GM23338 (cell line): ENCODE data around the gene CHST11.

Source experiments
- CREB1 ChIP-seq: fragments of 250-450 bp; sonication (Bioruptor Pico); IDR thresholded peaks from 2 replicates; pipeline ENCODE4 v1.5.0; 2020; ENCODE audit warnings: low read depth, mild to moderate bottlenecking, moderate library complexity
- EZH2 ChIP-seq: fragments of 200-600 bp; sonication (generic); IDR thresholded peaks from one replicate; pipeline ENCODE4 v1.8.0; 2017; ENCODE audit warnings: antibody characterized with exemption, mild to moderate bottlenecking, low read depth; ENCODE audit not compliant: unreplicated experiment
- EZH2phosphoT487 ChIP-seq: fragments of 200-600 bp; sonication (generic); IDR thresholded peaks from one replicate; pipeline ENCODE4 v1.8.1; 2018; ENCODE audit warnings: antibody characterized with exemption; ENCODE audit not compliant: unreplicated experiment
- JUNB ChIP-seq: IDR thresholded peaks from one replicate; pipeline ENCODE4 v1.6.1; 2016; ENCODE audit warnings: antibody characterized with exemption; ENCODE audit not compliant: unreplicated experiment
- POLR2AphosphoS5 ChIP-seq: IDR thresholded peaks from 2 replicates; pipeline ENCODE4 v1.6.1; 2016; ENCODE audit warnings: antibody characterized with exemption, low read depth
- ZNF114 ChIP-seq: fragments of 250-450 bp; sonication (Bioruptor Pico); IDR thresholded peaks from 2 replicates; pipeline ENCODE4 v1.5.0; 2020; ENCODE audit warnings: mild to moderate bottlenecking, moderate library complexity
- ZNF331 ChIP-seq: fragments of 250-450 bp; sonication (Bioruptor Pico); IDR thresholded peaks from 2 replicates; pipeline ENCODE4 v1.5.0; 2020; ENCODE audit warnings: low read depth, mild to moderate bottlenecking, moderate library complexity
- TF ChIP-seq, protein P1 (sequence below), 2 experiments: fragments of 200-600 bp in 1 of 2; sonication (generic) in 1 of 2; conservative IDR thresholded peaks; 2 replicates each; pipeline versions ENCODE4 v1.5.1 to v1.6.1; 2016 to 2017; ENCODE audit warnings: antibody characterized with exemption in 2 of 2, low read depth in 2 of 2, mild to moderate bottlenecking in 2 of 2, moderate library complexity in 1 of 2
- TF ChIP-seq, protein P2 (sequence below): IDR thresholded peaks from one replicate; pipeline ENCODE4 v1.6.1; 2018; ENCODE audit warnings: antibody characterized with exemption; ENCODE audit not compliant: unreplicated experiment
- TF ChIP-seq, protein P3 (sequence below): IDR thresholded peaks from 2 replicates; pipeline ENCODE4 v1.6.1; 2016; ENCODE audit warnings: antibody characterized with exemption
- TF ChIP-seq, protein P4 (sequence below): fragments of 250-450 bp; sonication (Bioruptor Pico); IDR thresholded peaks from 2 replicates; pipeline ENCODE4 v1.5.0; 2020; ENCODE audit warnings: mild to moderate bottlenecking, moderate library complexity

DNA sequence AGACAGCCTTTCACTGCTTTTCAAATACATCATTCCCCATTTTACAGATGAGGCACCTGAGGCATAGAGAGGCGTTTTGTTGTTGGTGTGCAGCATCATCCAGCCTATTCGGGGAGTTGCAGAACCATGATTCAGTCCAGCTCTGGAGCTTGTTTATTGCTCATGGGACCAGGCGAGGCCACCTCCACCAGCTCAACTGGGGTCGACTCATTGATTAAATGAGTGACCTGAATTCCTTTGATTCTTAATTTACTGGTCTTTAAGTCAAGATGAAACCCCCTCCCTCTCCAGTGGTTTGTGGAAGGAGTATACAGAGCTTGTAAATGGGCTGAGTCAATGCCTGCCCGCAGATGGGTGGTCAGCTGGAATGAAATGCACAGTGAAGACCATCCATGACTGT, 161.9 kb downstream of the CHST11 start:
- TF ChIP-seq POLR2AphosphoS5: no peak
- TF ChIP-seq, protein P1, sequence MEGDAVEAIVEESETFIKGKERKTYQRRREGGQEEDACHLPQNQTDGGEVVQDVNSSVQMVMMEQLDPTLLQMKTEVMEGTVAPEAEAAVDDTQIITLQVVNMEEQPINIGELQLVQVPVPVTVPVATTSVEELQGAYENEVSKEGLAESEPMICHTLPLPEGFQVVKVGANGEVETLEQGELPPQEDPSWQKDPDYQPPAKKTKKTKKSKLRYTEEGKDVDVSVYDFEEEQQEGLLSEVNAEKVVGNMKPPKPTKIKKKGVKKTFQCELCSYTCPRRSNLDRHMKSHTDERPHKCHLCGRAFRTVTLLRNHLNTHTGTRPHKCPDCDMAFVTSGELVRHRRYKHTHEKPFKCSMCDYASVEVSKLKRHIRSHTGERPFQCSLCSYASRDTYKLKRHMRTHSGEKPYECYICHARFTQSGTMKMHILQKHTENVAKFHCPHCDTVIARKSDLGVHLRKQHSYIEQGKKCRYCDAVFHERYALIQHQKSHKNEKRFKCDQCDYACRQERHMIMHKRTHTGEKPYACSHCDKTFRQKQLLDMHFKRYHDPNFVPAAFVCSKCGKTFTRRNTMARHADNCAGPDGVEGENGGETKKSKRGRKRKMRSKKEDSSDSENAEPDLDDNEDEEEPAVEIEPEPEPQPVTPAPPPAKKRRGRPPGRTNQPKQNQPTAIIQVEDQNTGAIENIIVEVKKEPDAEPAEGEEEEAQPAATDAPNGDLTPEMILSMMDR (conservative IDR thresholded peaks at IDR 0.05; ENCODE audit: low read depth in 2 of 2): no peak
- TF ChIP-seq EZH2: no peak
- TF ChIP-seq, protein P2, sequence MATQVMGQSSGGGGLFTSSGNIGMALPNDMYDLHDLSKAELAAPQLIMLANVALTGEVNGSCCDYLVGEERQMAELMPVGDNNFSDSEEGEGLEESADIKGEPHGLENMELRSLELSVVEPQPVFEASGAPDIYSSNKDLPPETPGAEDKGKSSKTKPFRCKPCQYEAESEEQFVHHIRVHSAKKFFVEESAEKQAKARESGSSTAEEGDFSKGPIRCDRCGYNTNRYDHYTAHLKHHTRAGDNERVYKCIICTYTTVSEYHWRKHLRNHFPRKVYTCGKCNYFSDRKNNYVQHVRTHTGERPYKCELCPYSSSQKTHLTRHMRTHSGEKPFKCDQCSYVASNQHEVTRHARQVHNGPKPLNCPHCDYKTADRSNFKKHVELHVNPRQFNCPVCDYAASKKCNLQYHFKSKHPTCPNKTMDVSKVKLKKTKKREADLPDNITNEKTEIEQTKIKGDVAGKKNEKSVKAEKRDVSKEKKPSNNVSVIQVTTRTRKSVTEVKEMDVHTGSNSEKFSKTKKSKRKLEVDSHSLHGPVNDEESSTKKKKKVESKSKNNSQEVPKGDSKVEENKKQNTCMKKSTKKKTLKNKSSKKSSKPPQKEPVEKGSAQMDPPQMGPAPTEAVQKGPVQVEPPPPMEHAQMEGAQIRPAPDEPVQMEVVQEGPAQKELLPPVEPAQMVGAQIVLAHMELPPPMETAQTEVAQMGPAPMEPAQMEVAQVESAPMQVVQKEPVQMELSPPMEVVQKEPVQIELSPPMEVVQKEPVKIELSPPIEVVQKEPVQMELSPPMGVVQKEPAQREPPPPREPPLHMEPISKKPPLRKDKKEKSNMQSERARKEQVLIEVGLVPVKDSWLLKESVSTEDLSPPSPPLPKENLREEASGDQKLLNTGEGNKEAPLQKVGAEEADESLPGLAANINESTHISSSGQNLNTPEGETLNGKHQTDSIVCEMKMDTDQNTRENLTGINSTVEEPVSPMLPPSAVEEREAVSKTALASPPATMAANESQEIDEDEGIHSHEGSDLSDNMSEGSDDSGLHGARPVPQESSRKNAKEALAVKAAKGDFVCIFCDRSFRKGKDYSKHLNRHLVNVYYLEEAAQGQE: no peak
- TF ChIP-seq ZNF114 (CRISPR knock-in tag): no peak
- TF ChIP-seq, protein P3, sequence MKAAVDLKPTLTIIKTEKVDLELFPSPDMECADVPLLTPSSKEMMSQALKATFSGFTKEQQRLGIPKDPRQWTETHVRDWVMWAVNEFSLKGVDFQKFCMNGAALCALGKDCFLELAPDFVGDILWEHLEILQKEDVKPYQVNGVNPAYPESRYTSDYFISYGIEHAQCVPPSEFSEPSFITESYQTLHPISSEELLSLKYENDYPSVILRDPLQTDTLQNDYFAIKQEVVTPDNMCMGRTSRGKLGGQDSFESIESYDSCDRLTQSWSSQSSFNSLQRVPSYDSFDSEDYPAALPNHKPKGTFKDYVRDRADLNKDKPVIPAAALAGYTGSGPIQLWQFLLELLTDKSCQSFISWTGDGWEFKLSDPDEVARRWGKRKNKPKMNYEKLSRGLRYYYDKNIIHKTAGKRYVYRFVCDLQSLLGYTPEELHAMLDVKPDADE: no peak
- no peak for TF ChIP-seq EZH2phosphoT487
- TF ChIP-seq CREB1 (CRISPR knock-in tag): no peak
- TF ChIP-seq, protein P4, sequence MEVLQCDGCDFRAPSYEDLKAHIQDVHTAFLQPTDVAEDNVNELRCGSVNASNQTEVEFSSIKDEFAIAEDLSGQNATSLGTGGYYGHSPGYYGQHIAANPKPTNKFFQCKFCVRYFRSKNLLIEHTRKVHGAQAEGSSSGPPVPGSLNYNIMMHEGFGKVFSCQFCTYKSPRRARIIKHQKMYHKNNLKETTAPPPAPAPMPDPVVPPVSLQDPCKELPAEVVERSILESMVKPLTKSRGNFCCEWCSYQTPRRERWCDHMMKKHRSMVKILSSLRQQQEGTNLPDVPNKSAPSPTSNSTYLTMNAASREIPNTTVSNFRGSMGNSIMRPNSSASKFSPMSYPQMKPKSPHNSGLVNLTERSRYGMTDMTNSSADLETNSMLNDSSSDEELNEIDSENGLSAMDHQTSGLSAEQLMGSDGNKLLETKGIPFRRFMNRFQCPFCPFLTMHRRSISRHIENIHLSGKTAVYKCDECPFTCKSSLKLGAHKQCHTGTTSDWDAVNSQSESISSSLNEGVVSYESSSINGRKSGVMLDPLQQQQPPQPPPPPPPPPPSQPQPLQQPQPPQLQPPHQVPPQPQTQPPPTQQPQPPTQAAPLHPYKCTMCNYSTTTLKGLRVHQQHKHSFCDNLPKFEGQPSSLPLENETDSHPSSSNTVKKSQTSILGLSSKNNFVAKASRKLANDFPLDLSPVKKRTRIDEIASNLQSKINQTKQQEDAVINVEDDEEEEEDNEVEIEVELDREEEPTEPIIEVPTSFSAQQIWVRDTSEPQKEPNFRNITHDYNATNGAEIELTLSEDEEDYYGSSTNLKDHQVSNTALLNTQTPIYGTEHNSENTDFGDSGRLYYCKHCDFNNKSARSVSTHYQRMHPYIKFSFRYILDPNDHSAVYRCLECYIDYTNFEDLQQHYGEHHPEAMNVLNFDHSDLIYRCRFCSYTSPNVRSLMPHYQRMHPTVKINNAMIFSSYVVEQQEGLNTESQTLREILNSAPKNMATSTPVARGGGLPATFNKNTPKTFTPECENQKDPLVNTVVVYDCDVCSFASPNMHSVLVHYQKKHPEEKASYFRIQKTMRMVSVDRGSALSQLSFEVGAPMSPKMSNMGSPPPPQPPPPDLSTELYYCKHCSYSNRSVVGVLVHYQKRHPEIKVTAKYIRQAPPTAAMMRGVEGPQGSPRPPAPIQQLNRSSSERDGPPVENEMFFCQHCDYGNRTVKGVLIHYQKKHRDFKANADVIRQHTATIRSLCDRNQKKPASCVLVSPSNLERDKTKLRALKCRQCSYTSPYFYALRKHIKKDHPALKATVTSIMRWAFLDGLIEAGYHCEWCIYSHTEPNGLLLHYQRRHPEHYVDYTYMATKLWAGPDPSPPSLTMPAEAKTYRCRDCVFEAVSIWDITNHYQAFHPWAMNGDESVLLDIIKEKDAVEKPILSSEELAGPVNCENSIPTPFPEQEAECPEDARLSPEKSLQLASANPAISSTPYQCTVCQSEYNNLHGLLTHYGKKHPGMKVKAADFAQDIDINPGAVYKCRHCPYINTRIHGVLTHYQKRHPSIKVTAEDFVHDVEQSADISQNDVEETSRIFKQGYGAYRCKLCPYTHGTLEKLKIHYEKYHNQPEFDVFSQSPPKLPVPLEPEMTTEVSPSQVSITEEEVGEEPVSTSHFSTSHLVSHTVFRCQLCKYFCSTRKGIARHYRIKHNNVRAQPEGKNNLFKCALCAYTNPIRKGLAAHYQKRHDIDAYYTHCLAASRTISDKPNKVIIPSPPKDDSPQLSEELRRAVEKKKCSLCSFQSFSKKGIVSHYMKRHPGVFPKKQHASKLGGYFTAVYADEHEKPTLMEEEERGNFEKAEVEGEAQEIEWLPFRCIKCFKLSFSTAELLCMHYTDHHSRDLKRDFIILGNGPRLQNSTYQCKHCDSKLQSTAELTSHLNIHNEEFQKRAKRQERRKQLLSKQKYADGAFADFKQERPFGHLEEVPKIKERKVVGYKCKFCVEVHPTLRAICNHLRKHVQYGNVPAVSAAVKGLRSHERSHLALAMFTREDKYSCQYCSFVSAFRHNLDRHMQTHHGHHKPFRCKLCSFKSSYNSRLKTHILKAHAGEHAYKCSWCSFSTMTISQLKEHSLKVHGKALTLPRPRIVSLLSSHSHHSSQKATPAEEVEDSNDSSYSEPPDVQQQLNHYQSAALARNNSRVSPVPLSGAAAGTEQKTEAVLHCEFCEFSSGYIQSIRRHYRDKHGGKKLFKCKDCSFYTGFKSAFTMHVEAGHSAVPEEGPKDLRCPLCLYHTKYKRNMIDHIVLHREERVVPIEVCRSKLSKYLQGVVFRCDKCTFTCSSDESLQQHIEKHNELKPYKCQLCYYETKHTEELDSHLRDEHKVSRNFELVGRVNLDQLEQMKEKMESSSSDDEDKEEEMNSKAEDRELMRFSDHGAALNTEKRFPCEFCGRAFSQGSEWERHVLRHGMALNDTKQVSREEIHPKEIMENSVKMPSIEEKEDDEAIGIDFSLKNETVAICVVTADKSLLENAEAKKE (CRISPR knock-in tag): no peak
- TF ChIP-seq JUNB: no peak
- TF ChIP-seq ZNF331 (CRISPR knock-in tag): no peak
